Gastrocnemius medialis (tissue), 4 donors: Measurements from ENCODE around the gene RRP7A. TPM values are rescaled to one million over a fixed set of nuclear protein-coding genes. Genes with fewer than 3 reads are reported as not detected.

Experiments
- ATAC-seq, 2 donors: fragments of 150-250 bp; one replicate each; pipeline ENCODE4 v1.9.1; 2016
- DNase-seq, 2 donors: peaks; one replicate each; pipeline ENCODE4 v3.0.0-alpha.2; 2019
- H3K27ac ChIP-seq, 4 donors: fragments of 200-600 bp; sonication (generic); 1 replicate in 1 of 4; 2 replicates in 3 of 4; pipeline ENCODE4 v1.5.1; 2016 to 2018; ENCODE audit warnings: mild to moderate bottlenecking in 2 of 4, moderate library complexity in 1 of 4
- H3K27me3 ChIP-seq, 3 donors: fragments of 200-600 bp; sonication (generic) in 2 of 3; 1 replicate in 1 of 3; 2 replicates in 2 of 3; pipeline versions ENCODE4 v1.5.1 to v1.6.0; 2016 to 2019; ENCODE audit warnings: mild to moderate bottlenecking in 1 of 3, moderate library complexity in 1 of 3
- H3K36me3 ChIP-seq, 2 donors: fragments of 200-600 bp; sonication (generic) in 1 of 2; one replicate each; pipeline ENCODE4 v1.5.1; 2017 to 2018
- H3K4me1 ChIP-seq, 2 donors: fragments of 200-600 bp; sonication (generic) in 1 of 2; one replicate each; pipeline ENCODE4 v1.5.1; 2016 to 2017; ENCODE audit warnings: mild to moderate bottlenecking in 2 of 2
- H3K4me3 ChIP-seq, 4 donors: fragments of 200-600 bp; sonication (generic) in 3 of 4; 1 replicate in 1 of 4; 2 replicates in 3 of 4; pipeline ENCODE4 v1.5.1; 2016 to 2019; ENCODE audit warnings: mild to moderate bottlenecking in 2 of 4
- H3K9me3 ChIP-seq, 3 donors: fragments of 200-600 bp; sonication (generic) in 2 of 3; 1 replicate in 1 of 3; 2 replicates in 2 of 3; pipeline ENCODE4 v1.5.1; 2016 to 2019
- POLR2A ChIP-seq, 2 donors: fragments of 450-650 bp; IDR thresholded peaks; one replicate each; pipeline ENCODE4 v1.6.1; 2017; ENCODE audit warnings: antibody characterized with exemption in 2 of 2, mild to moderate bottlenecking in 2 of 2, moderate library complexity in 2 of 2
- in situ Hi-C, 4 donors: fragments of 200-750 bp; cut with MboI; loops; one replicate each; pipeline versions ENCODE4 v1.15.0 to v1.8.0; 2017; ENCODE audit warnings: low sequenced_read_pairs in 4 of 4
- intact Hi-C: fragments of 100-400 bp; cut with DNase I; formaldehyde crosslinking; loops from one replicate; pipeline ENCODE4 v1.15.1; 2023; ENCODE audit warnings: low total_unique reads
- total RNA-seq, 4 donors: library from RNA; depleted of rRNA; stranded (reverse); fragments of >200 nt; gene quantifications; one replicate each; pipeline versions ENCODE4 v1.1.0 to v1.2.3, GENCODE V29; 2016
- TF ChIP-seq, protein P1 (sequence below), 5 experiments: fragments of 450-650 bp in 3 of 5; fragments of 200-600 bp in 2 of 5; sonication (generic) in 2 of 5; IDR thresholded peaks in 4 of 5; conservative IDR thresholded peaks in 1 of 5; 1 replicate in 4 of 5; 2 replicates in 1 of 5; pipeline ENCODE4 v1.5.1; 2016 to 2019; ENCODE audit warnings: antibody characterized with exemption in 5 of 5, mild to moderate bottlenecking in 3 of 5, moderate library complexity in 3 of 5

The RRP7A gene
- total RNA-seq, 4 donors from 2014 or later: 11.9 to 27.3 (median 15.8) TPM

GRCh38 chr22:42475122-42475521 is 44.5 kb downstream of the RRP7A start:
- ATAC-seq (no peak), DNase-seq (no peak)
- Histone ChIP-seq H3K4me3 (no peak overlapping the region), H3K27ac (no peak overlapping the region), H3K27me3 (no peaks in the 10 kb centered on the region), H3K4me1 (no peaks in the 10 kb centered on the region), H3K36me3 (no peaks in the 10 kb centered on the region), H3K9me3 (no peaks in the 10 kb centered on the region)
- intact Hi-C loops: no loop called here
- in situ Hi-C loops: no loop called here
- TF ChIP-seq, protein P1, sequence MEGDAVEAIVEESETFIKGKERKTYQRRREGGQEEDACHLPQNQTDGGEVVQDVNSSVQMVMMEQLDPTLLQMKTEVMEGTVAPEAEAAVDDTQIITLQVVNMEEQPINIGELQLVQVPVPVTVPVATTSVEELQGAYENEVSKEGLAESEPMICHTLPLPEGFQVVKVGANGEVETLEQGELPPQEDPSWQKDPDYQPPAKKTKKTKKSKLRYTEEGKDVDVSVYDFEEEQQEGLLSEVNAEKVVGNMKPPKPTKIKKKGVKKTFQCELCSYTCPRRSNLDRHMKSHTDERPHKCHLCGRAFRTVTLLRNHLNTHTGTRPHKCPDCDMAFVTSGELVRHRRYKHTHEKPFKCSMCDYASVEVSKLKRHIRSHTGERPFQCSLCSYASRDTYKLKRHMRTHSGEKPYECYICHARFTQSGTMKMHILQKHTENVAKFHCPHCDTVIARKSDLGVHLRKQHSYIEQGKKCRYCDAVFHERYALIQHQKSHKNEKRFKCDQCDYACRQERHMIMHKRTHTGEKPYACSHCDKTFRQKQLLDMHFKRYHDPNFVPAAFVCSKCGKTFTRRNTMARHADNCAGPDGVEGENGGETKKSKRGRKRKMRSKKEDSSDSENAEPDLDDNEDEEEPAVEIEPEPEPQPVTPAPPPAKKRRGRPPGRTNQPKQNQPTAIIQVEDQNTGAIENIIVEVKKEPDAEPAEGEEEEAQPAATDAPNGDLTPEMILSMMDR (IDR thresholded peaks at IDR 0.05 in 4 of 5, conservative IDR thresholded peaks at IDR 0.05 in 1 of 5): no peak
- TF ChIP-seq POLR2A (IDR thresholded peaks at IDR 0.05): no peak

- intact Hi-C loops (no loop called here), in situ Hi-C loops (no loop called here)
- Histone ChIP-seq H3K27me3 (no peaks in the 10 kb centered on the region), H3K4me1 (no peaks in the 10 kb centered on the region), H3K4me3 (no peak overlapping the region), H3K27ac (no peak overlapping the region), H3K36me3 (no peaks in the 10 kb centered on the region), H3K9me3 (no peaks in the 10 kb centered on the region)
- ATAC-seq (no peak), DNase-seq (no peak)
- no peak for TF ChIP-seq POLR2A (IDR thresholded peaks at IDR 0.05)
- TF ChIP-seq, protein P1 (IDR thresholded peaks at IDR 0.05 in 4 of 5, conservative IDR thresholded peaks at IDR 0.05 in 1 of 5): peak in 3 of 5 experiments; percentile 33 to 49 (median 36)
These were observed 46.0 kb downstream of the RRP7A start for GRCh38 chr22:42473484-42474193.

DNA sequence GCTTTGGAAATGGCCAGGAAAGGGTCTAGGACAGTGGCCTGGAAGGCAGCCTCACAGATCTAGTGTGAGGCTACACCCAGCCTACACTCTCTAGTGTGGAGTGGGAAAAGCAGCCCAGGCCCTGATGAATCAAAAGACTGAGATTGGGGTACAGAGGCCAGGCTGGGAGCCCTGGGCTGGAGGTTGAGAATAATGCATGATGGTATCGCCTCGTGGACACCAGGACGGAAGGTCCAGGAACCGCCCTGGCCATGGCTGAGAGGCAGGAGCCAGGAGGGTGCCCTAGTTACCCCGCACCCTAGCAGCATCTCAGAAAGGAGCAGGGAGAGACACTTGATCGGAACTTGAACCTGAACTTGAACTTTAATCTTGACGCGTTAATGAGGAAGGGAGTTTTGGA is 46.9 kb downstream of the RRP7A start:
- no peaks in the 10 kb centered on the region for H3K36me3 ChIP-seq
- no peak overlapping the region for H3K4me3 ChIP-seq
- no peak for ATAC-seq
- H3K27me3 ChIP-seq: peaks cover 0 to 2% (median 0%) of the 10 kb centered on the region in 3 donors
- H3K9me3 ChIP-seq: no peaks in the 10 kb centered on the region
- no peak for TF ChIP-seq POLR2A (IDR thresholded peaks at IDR 0.05)
- TF ChIP-seq, protein P1 (IDR thresholded peaks at IDR 0.05 in 4 of 5, conservative IDR thresholded peaks at IDR 0.05 in 1 of 5): no peak
- H3K27ac ChIP-seq: no peak overlapping the region
- in situ Hi-C loops (no loop called here), intact Hi-C loops (no loop called here)
- no peaks in the 10 kb centered on the region for H3K4me1 ChIP-seq
- DNase-seq: no peak

- Histone ChIP-seq H3K36me3 (no peaks in the 10 kb centered on the region), H3K4me3 (no peak overlapping the region), H3K4me1 (no peaks in the 10 kb centered on the region), H3K27me3 (peaks cover 0 to 3% (median 0%) of the 10 kb centered on the region in 3 donors), H3K9me3 (no peaks in the 10 kb centered on the region), H3K27ac (no peak overlapping the region)
- TF ChIP-seq, protein P1 (IDR thresholded peaks at IDR 0.05 in 4 of 5, conservative IDR thresholded peaks at IDR 0.05 in 1 of 5): no peak
- TF ChIP-seq POLR2A (IDR thresholded peaks at IDR 0.05): no peak
- intact Hi-C loops: no loop called here
- DNase-seq (no peak), ATAC-seq (no peak)
- in situ Hi-C loops: no loop called here
These were observed 48.2 kb downstream of the RRP7A start for GRCh38 chr22:42471441-42471840.
